ENCODE data around the gene ZNF765.

- TF ChIP-seq EZH2phosphoT487 (IDR thresholded peaks at IDR 0.05; ENCODE audit: unreplicated experiment) (no peak), CTCF (conservative IDR thresholded peaks at IDR 0.05; ENCODE audit: low read depth in 2 of 2) (no peak), ZNF114 (CRISPR knock-in tag; IDR thresholded peaks at IDR 0.05) (no peak), EZH2 (IDR thresholded peaks at IDR 0.05; ENCODE audit: low read depth, unreplicated experiment) (no peak), REST (IDR thresholded peaks at IDR 0.05; ENCODE audit: unreplicated experiment) (no peak), CREB1 (CRISPR knock-in tag; IDR thresholded peaks at IDR 0.05; ENCODE audit: low read depth) (0 out of 2 replicates have a peak, but pooled peaks have one; percentile 20), POLR2AphosphoS5 (IDR thresholded peaks at IDR 0.05; ENCODE audit: low read depth) (peak; percentile 73), ETS1 (IDR thresholded peaks at IDR 0.05) (no peak), STAT1 (IDR thresholded peaks at IDR 0.05; ENCODE audit: unreplicated experiment) (no peak), JUNB (IDR thresholded peaks at IDR 0.05; ENCODE audit: unreplicated experiment) (no peak)
Measured at GRCh38 chr19:53431399-53432087, 36.6 kb downstream of the ZNF765 start, which contains the start of gene ZNF761.
